CD1c-positive myeloid dendritic cell (primary cell): ENCODE data around the gene GABBR2.

Experiments
- DNase-seq: peaks from one replicate; pipeline ENCODE4 v3.0.0-alpha.2; 2016; ENCODE audit errors: extremely low spot score

GABBR2 gene

GRCh38 chr9:98708933-98709911 lies at the start of gene GABBR2:
Gene GABBR2, minus strand, starts transcription at chr9:98708935. Its CDS starts 198 bp downstream, at chr9:98708737.
- DNase-seq = no peak

- DNase-seq = no peak
Observed at GRCh38 chr9:98755006-98755618, 46.4 kb upstream of the GABBR2 start.

- no peak for DNase-seq
Observed at GRCh38 chr9:98751210-98751609, 42.5 kb upstream of the GABBR2 start.

GRCh38 chr9:98750364-98751060 lies 41.8 kb upstream of the GABBR2 start:
- DNase-seq = peak; percentile 52

GRCh38 chr9:98747476-98747875 lies 38.7 kb upstream of the GABBR2 start:
- no peak for DNase-seq

GRCh38 chr9:98745470-98745869 lies 36.7 kb upstream of the GABBR2 start:
- no peak for DNase-seq

GRCh38 chr9:98743818-98744611 lies 35.3 kb upstream of the GABBR2 start:
- no peak for DNase-seq

- no peak for DNase-seq
Observed at GRCh38 chr9:98743329-98743728, 34.6 kb upstream of the GABBR2 start.

GRCh38 chr9:98742325-98743280 lies 33.9 kb upstream of the GABBR2 start:
- DNase-seq = no peak

- DNase-seq = no peak
Observed at GRCh38 chr9:98740226-98740881, 31.6 kb upstream of the GABBR2 start.

- DNase-seq = no peak
Observed at GRCh38 chr9:98738741-98739140, 30.0 kb upstream of the GABBR2 start.

GRCh38 chr9:98736226-98736625 lies 27.5 kb upstream of the GABBR2 start:
- no peak for DNase-seq

- no peak for DNase-seq
Observed at GRCh38 chr9:98732801-98733200, 24.1 kb upstream of the GABBR2 start.

GRCh38 chr9:98732091-98732490 lies 23.4 kb upstream of the GABBR2 start:
- no peak for DNase-seq

GRCh38 chr9:98730871-98731270 lies 22.1 kb upstream of the GABBR2 start:
- DNase-seq = no peak

- no peak for DNase-seq
Observed at GRCh38 chr9:98728500-98728899, 19.8 kb upstream of the GABBR2 start.

GRCh38 chr9:98727428-98727827 lies 18.7 kb upstream of the GABBR2 start:
- no peak for DNase-seq

- DNase-seq = peak; percentile 71
Observed at GRCh38 chr9:98726735-98727134, 18.0 kb upstream of the GABBR2 start.

GRCh38 chr9:98724810-98725530 lies 16.2 kb upstream of the GABBR2 start:
- DNase-seq = no peak
